H9 (cell line): ENCODE measurements around the gene UBE2L5. TPM values are rescaled to one million over a fixed set of nuclear protein-coding genes. Genes with fewer than 3 reads are reported as not detected.

Experiments used
- DNase-seq: peaks from one replicate; pipeline ENCODE4 v3.0.0-alpha.2; 2017
- H2AFZ ChIP-seq: one replicate; pipeline ENCODE4 v1.6.1; 2013; ENCODE audit warnings: mild to moderate bottlenecking, low read length, control low read depth, moderate library complexity
- H2AK5ac ChIP-seq: 2 replicates; pipeline ENCODE4 v1.6.1; 2013; ENCODE audit warnings: low read length, control low read depth, mixed read lengths; ENCODE audit not compliant: insufficient read length
- H2BK120ac ChIP-seq: one replicate; pipeline ENCODE4 v1.6.1; 2013; ENCODE audit warnings: low read depth, mild to moderate bottlenecking, low read length, control low read depth, inconsistent platforms; ENCODE audit not compliant: poor library complexity, severe bottlenecking
- H2BK12ac ChIP-seq: 2 replicates; pipeline ENCODE4 v1.6.1; 2013; ENCODE audit warnings: low read length, control low read depth, mixed read lengths, low read depth; ENCODE audit not compliant: insufficient read length
- H2BK15ac ChIP-seq: 2 replicates; pipeline ENCODE4 v1.6.1; 2013; ENCODE audit warnings: low read depth, low read length, control low read depth
- H2BK20ac ChIP-seq: one replicate; pipeline ENCODE4 v1.6.1; 2013; ENCODE audit warnings: low read depth, mild to moderate bottlenecking, low read length, control low read depth, inconsistent platforms; ENCODE audit not compliant: poor library complexity, severe bottlenecking
- H2BK5ac ChIP-seq: 2 replicates; pipeline ENCODE4 v1.6.1; 2013; ENCODE audit warnings: low read length, control low read depth, mixed read lengths; ENCODE audit not compliant: insufficient read length
- H3K14ac ChIP-seq: 2 replicates; pipeline ENCODE4 v1.6.1; 2013; ENCODE audit warnings: low read length, control low read depth; ENCODE audit not compliant: insufficient read depth
- H3K18ac ChIP-seq: 2 replicates; pipeline ENCODE4 v1.6.1; 2013; ENCODE audit warnings: low read depth, mild to moderate bottlenecking, mixed read lengths, low read length, control low read depth; ENCODE audit not compliant: insufficient read length
- H3K23ac ChIP-seq: 2 replicates; pipeline ENCODE4 v1.6.1; 2013; ENCODE audit warnings: low read length, control low read depth, mixed read lengths, low read depth; ENCODE audit not compliant: insufficient read length
- H3K23me2 ChIP-seq: 2 replicates; pipeline ENCODE4 v1.6.1; 2013; ENCODE audit warnings: low read depth, mild to moderate bottlenecking, mixed read lengths, low read length, control low read depth; ENCODE audit not compliant: insufficient read length, poor library complexity, severe bottlenecking
- H3K27ac ChIP-seq: 2 replicates; pipeline ENCODE4 v1.5.1; 2013; ENCODE audit warnings: low read length, control low read depth, mixed read lengths, low read depth; ENCODE audit not compliant: insufficient read length
- H3K27me3 ChIP-seq: 2 replicates; pipeline ENCODE4 v1.6.1; 2013; ENCODE audit warnings: low read length, control low read depth, inconsistent platforms; ENCODE audit not compliant: insufficient read depth
- H3K4ac ChIP-seq: 2 replicates; pipeline ENCODE4 v1.6.1; 2013; ENCODE audit warnings: low read depth, mild to moderate bottlenecking, control low read depth, inconsistent platforms, low read length, moderate library complexity
- H3K4me1 ChIP-seq: 2 replicates; pipeline ENCODE4 v1.6.1; 2013; ENCODE audit warnings: low read length, control low read depth, inconsistent platforms; ENCODE audit not compliant: insufficient read depth
- H3K4me2 ChIP-seq: 2 replicates; pipeline ENCODE4 v1.6.1; 2013; ENCODE audit warnings: low read length, control low read depth, mixed read lengths; ENCODE audit not compliant: insufficient read length, insufficient read depth
- H3K56ac ChIP-seq: 2 replicates; pipeline ENCODE4 v1.6.1; 2013; ENCODE audit warnings: low read depth, mild to moderate bottlenecking, mixed read lengths, low read length, control low read depth; ENCODE audit not compliant: insufficient read length
- H3K79me1 ChIP-seq: 2 replicates; pipeline ENCODE4 v1.6.1; 2013; ENCODE audit warnings: low read depth, mild to moderate bottlenecking, moderate library complexity, low read length, control low read depth, inconsistent platforms; ENCODE audit not compliant: insufficient read depth, poor library complexity, severe bottlenecking
- H3K79me2 ChIP-seq: 2 replicates; pipeline ENCODE4 v1.6.1; 2013; ENCODE audit warnings: low read length, control low read depth, inconsistent platforms; ENCODE audit not compliant: insufficient read depth
- H3K9ac ChIP-seq: 2 replicates; pipeline ENCODE4 v1.6.1; 2013; ENCODE audit warnings: low read length, control low read depth, mixed read lengths; ENCODE audit not compliant: insufficient read length; ENCODE audit errors: extremely low read depth
- H3K9me3 ChIP-seq: one replicate; pipeline ENCODE4 v1.6.1; 2013; ENCODE audit warnings: low read depth, low read length, inconsistent platforms; ENCODE audit not compliant: control insufficient read depth
- H3T11ph ChIP-seq: one replicate; pipeline ENCODE4 v1.6.1; 2013; ENCODE audit warnings: mild to moderate bottlenecking, low read length, control low read depth, inconsistent platforms
- H4K20me1 ChIP-seq: one replicate; pipeline ENCODE4 v1.6.1; 2013; ENCODE audit not compliant: control insufficient read depth, insufficient read length, insufficient read depth
- H4K5ac ChIP-seq: 2 replicates; pipeline ENCODE4 v1.6.1; 2013; ENCODE audit warnings: low read depth, mild to moderate bottlenecking, mixed read lengths, low read length, control low read depth; ENCODE audit not compliant: insufficient read length
- H4K8ac ChIP-seq: replicated peaks from 2 replicates; pipeline ENCODE4 v1.6.1; 2013; ENCODE audit warnings: low read length, control low read depth, mixed read lengths, low read depth; ENCODE audit not compliant: insufficient read length
- H4K91ac ChIP-seq: 2 replicates; pipeline ENCODE4 v1.6.1; 2013; ENCODE audit warnings: low read depth, mild to moderate bottlenecking, moderate library complexity, mixed read lengths, low read length, control low read depth; ENCODE audit not compliant: insufficient read length
- H3K27ac Mint-ChIP-seq, 3 experiments: 2 replicates in 2 of 3; 3 replicates in 1 of 3; pipeline ENCODE4 v1.8.0; 2020 to 2021; ENCODE audit warnings: mixed read lengths in 3 of 3, mild to moderate bottlenecking in 1 of 3, moderate library complexity in 1 of 3
- H3K27me3 Mint-ChIP-seq: 2 replicates; pipeline ENCODE4 v1.8.0; 2021; ENCODE audit warnings: low read depth, mild to moderate bottlenecking, moderate library complexity, mixed read lengths
- H3K36me3 Mint-ChIP-seq, 3 experiments: 2 replicates in 2 of 3; 3 replicates in 1 of 3; pipeline ENCODE4 v1.8.0; 2020 to 2021; ENCODE audit warnings: low read depth in 3 of 3, mixed read lengths in 3 of 3; ENCODE audit not compliant: insufficient read depth in 1 of 3
- H3K4me1 Mint-ChIP-seq, 2 experiments: 2 replicates each; pipeline ENCODE4 v1.8.0; 2020; ENCODE audit warnings: mixed read lengths in 2 of 2
- H3K4me3 Mint-ChIP-seq, 2 experiments: 2 replicates in 1 of 2; 3 replicates in 1 of 2; pipeline ENCODE4 v1.8.0; 2020 to 2021; ENCODE audit warnings: mild to moderate bottlenecking in 2 of 2, mixed read lengths in 2 of 2, moderate library complexity in 1 of 2
- H3K9me3 Mint-ChIP-seq, 2 experiments: 2 replicates in 1 of 2; 3 replicates in 1 of 2; pipeline ENCODE4 v1.8.0; 2020; ENCODE audit warnings: mild to moderate bottlenecking in 2 of 2, mixed read lengths in 2 of 2, moderate library complexity in 1 of 2
- WGBS: extraction: QIAGEN DNeasy Blood & Tissue Kit; methylation state at CpG from one replicate; pipeline ENCODE4 v1.1.7; 2013; ENCODE audit warnings: missing lambda C conversion rate, low lambda C conversion rate, mixed read lengths; ENCODE audit not compliant: insufficient read length; ENCODE audit errors: extremely low coverage; 5-methylcytosine and 5-hydroxymethylcytosine counted together
- total RNA-seq: library from RNA; stranded (reverse); gene quantifications from 2 replicates; pipeline ENCODE4 v1.2.1, GENCODE V29; 2021
- TF ChIP-seq, protein P1 (sequence below): fragments of 200-600 bp; sonication (generic); conservative IDR thresholded peaks from 3 replicates; pipeline ENCODE4 v1.8.0; 2021; ENCODE audit warnings: antibody characterized with exemption, mild to moderate bottlenecking

UBE2L5 gene
- total RNA-seq, 1 experiment from 2014 or later, result 0.20 TPM

DNA sequence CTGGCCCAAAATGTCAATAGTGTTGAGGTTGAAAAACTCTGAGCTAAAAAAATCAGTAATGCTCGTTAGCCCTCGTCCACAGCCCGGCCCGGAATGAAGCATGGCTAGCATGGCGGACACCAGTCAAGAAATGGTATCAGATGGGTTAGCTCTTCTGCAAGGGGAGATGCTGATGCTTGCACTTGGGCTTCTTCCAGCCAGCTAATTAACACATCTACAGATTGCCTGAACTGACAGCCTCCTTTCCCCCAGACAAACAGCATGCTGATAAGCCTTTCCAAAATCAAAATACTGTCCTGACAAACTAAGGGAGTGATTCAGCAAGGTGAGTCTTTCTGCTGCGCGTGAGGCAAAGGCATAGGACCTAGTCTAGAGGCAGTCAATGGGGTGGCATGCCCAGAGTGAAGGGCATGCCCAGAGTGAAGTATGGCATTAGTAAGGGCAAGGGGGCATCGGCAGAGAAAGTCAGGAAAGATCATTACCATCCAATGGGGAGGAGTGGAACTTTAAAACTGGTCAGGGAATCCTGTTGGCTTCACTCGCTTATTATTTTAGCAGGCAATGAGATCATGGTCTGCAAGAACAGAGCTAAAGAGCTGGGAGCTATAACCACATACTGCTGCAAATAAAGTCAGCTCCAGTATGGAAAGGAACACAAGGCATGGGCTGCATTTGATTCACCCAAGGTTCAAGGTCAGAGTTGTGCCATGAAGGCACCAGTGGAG, 30.2 kb upstream of the UBE2L5 start:
- Mint-ChIP-seq H3K27ac (no peak overlapping the region; a peak in 1 of 7 replicates), H3K4me3 (no peak overlapping the region), H3K4me1 (peaks cover 16 to 27% of the 10 kb centered on the region in 2 experiments), H3K36me3 (no peaks in the 10 kb centered on the region), H3K9me3 (no peaks in the 10 kb centered on the region), H3K27me3 (peaks cover 11% of the 10 kb centered on the region)
- no peak overlapping the region for H3K9ac ChIP-seq
- H3T11ph ChIP-seq, result no peak overlapping the region
- no peak overlapping the region for H2BK20ac ChIP-seq
- no peak overlapping the region for H4K8ac ChIP-seq
- no peak overlapping the region for H3K23ac ChIP-seq
- no peaks in the 10 kb centered on the region for H3K79me1 ChIP-seq
- no peak for DNase-seq
- no peak overlapping the region for H4K91ac ChIP-seq
- no peak overlapping the region for H2BK120ac ChIP-seq
- H3K18ac ChIP-seq, result no peak overlapping the region
- no peaks in the 10 kb centered on the region for H3K9me3 ChIP-seq
- no peak overlapping the region for H2AFZ ChIP-seq
- no CpG with 5 or more reads among the region's 9 CpGs for WGBS
- no peak overlapping the region for H2BK12ac ChIP-seq
- H3K4me2 ChIP-seq, result no peak overlapping the region
- TF ChIP-seq, protein P1, sequence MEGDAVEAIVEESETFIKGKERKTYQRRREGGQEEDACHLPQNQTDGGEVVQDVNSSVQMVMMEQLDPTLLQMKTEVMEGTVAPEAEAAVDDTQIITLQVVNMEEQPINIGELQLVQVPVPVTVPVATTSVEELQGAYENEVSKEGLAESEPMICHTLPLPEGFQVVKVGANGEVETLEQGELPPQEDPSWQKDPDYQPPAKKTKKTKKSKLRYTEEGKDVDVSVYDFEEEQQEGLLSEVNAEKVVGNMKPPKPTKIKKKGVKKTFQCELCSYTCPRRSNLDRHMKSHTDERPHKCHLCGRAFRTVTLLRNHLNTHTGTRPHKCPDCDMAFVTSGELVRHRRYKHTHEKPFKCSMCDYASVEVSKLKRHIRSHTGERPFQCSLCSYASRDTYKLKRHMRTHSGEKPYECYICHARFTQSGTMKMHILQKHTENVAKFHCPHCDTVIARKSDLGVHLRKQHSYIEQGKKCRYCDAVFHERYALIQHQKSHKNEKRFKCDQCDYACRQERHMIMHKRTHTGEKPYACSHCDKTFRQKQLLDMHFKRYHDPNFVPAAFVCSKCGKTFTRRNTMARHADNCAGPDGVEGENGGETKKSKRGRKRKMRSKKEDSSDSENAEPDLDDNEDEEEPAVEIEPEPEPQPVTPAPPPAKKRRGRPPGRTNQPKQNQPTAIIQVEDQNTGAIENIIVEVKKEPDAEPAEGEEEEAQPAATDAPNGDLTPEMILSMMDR, result no peak
- no peaks in the 10 kb centered on the region; the same call in 1 of the 2 replicates for H3K4me1 ChIP-seq
- H3K27me3 ChIP-seq, result no peaks in the 10 kb centered on the region
- H2BK15ac ChIP-seq, result no peak overlapping the region
- H2BK5ac ChIP-seq, result no peak overlapping the region
- no peak overlapping the region for H4K5ac ChIP-seq
- no peak overlapping the region for H3K56ac ChIP-seq
- no peak overlapping the region for H2AK5ac ChIP-seq
- H3K27ac ChIP-seq, result no peak overlapping the region
- peaks cover 7% of the 10 kb centered on the region for H3K23me2 ChIP-seq
- H3K4ac ChIP-seq, result no peak overlapping the region
- H3K79me2 ChIP-seq, result no peaks in the 10 kb centered on the region
- H3K14ac ChIP-seq, result no peak overlapping the region
- H4K20me1 ChIP-seq, result no peaks in the 10 kb centered on the region
